Measurements from ENCODE around the gene SPG7.

Gene SPG7

DNA sequence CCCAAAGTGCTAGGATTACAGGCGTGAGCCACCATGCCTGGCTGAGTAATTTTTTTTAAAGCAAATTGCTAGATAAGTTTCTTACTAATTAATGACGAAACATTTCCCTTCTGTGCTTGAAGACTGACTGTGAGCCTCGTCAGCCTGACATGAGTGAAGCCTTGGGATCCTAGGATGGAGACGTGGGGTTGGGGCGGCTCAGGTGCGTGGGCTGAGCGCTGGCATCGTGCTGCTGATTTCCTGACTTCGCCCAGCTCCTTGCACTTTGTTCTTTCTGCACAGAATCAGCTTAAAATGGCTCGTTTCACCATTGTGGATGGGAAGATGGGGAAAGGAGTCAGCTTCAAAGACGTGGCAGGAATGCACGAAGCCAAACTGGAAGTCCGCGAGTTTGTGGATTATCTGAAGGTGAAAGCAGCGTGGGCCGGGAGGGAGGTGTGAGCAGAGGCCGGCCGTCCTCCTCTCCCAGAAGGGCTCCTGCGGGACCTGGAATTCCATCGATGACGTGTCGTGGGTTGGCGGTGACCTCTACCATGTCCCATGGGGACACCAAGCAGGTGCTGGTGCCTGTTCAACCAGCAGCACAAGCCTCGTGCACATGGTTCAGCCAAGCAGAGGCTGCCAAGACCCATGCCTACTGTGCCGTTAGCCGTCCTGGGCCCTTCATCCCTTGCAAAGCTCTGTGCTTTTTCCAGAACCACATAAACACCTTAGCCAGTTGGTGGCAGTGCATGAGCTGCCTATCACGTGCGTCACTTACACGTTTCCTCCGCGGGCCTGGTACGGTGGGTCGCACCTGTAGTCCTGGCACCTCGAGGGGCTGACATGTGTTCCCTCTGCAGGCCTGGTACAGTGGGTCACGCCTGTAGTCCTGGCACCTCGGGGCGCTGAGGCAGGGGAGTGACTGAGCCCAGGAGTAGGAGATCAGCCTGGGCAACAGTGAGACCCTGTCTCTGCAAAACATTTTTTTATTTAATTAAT, 22.5 kb downstream of the SPG7 start (continued):
- TF ChIP-seq ZNF580 (tag by site-specific recombination; IDR thresholded peaks at IDR 0.05): no peak

- CTCF ChIA-PET: interaction anchor here (2.0 kb wide), 1 partner anchor 24 kb away, joined by 6 read pairs; no protein-coding TSS in a partner anchor
- Histone ChIP-seq H3K27ac (ENCODE audit: extremely low read depth, low read depth, low read length) (no peak overlapping the region), H3K9me3 (ENCODE audit: control insufficient read depth, insufficient read depth, low read depth, low read length) (no peaks in the 10 kb centered on the region), H3K4me3 (ENCODE audit: low read depth, low read length) (no peak overlapping the region), H3K36me3 (ENCODE audit: control insufficient read depth in 2 of 2, insufficient read depth in 1 of 2, low read length in 2 of 2) (peaks cover 36 to 92% of the 10 kb centered on the region in 2 experiments), H3K4me1 (ENCODE audit: control insufficient read depth, insufficient read depth, low read length) (no peaks in the 10 kb centered on the region)
- POLR2A ChIA-PET: no interaction called here
- TF ChIP-seq RBAK (tag by site-specific recombination; IDR thresholded peaks at IDR 0.05) (no peak), ZNF214 (tag by site-specific recombination; IDR thresholded peaks at IDR 0.05; ENCODE audit: borderline replicate concordance) (no peak), ZNF148 (tag by site-specific recombination; IDR thresholded peaks at IDR 0.05; ENCODE audit: borderline replicate concordance) (no peak), ZBTB48 (tag by site-specific recombination; IDR thresholded peaks at IDR 0.05) (no peak), ZEB2 (tag by site-specific recombination; IDR thresholded peaks at IDR 0.05) (no peak), ZNF426 (tag by site-specific recombination; IDR thresholded peaks at IDR 0.05) (no peak), ZNF626 (tag by site-specific recombination; IDR thresholded peaks at IDR 0.05) (no peak), CTCF (tag by site-specific recombination; IDR thresholded peaks at IDR 0.05) (no peak), ZNF37A (tag by site-specific recombination; IDR thresholded peaks at IDR 0.05) (no peak), HOXD13 (CRISPR knock-in tag; IDR thresholded peaks at IDR 0.05; ENCODE audit: borderline replicate concordance) (no peak), ZNF274 (IDR thresholded peaks at IDR 0.05; ENCODE audit: low read length) (no peak), ZNF274 (tag by site-specific recombination; IDR thresholded peaks at IDR 0.05; ENCODE audit: borderline replicate concordance) (no peak), ZNF792 (tag by site-specific recombination; IDR thresholded peaks at IDR 0.05) (no peak), ZNF155 (tag by site-specific recombination; IDR thresholded peaks at IDR 0.05) (no peak), SCRT2 (tag by site-specific recombination; IDR thresholded peaks at IDR 0.05) (no peak), ZNF837 (tag by site-specific recombination; IDR thresholded peaks at IDR 0.05) (no peak)
- TF ChIP-seq, protein P1, sequence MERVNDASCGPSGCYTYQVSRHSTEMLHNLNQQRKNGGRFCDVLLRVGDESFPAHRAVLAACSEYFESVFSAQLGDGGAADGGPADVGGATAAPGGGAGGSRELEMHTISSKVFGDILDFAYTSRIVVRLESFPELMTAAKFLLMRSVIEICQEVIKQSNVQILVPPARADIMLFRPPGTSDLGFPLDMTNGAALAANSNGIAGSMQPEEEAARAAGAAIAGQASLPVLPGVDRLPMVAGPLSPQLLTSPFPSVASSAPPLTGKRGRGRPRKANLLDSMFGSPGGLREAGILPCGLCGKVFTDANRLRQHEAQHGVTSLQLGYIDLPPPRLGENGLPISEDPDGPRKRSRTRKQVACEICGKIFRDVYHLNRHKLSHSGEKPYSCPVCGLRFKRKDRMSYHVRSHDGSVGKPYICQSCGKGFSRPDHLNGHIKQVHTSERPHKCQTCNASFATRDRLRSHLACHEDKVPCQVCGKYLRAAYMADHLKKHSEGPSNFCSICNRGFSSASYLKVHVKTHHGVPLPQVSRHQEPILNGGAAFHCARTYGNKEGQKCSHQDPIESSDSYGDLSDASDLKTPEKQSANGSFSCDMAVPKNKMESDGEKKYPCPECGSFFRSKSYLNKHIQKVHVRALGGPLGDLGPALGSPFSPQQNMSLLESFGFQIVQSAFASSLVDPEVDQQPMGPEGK (tag by site-specific recombination; IDR thresholded peaks at IDR 0.05): no peak
- TF ChIP-seq, protein P2, sequence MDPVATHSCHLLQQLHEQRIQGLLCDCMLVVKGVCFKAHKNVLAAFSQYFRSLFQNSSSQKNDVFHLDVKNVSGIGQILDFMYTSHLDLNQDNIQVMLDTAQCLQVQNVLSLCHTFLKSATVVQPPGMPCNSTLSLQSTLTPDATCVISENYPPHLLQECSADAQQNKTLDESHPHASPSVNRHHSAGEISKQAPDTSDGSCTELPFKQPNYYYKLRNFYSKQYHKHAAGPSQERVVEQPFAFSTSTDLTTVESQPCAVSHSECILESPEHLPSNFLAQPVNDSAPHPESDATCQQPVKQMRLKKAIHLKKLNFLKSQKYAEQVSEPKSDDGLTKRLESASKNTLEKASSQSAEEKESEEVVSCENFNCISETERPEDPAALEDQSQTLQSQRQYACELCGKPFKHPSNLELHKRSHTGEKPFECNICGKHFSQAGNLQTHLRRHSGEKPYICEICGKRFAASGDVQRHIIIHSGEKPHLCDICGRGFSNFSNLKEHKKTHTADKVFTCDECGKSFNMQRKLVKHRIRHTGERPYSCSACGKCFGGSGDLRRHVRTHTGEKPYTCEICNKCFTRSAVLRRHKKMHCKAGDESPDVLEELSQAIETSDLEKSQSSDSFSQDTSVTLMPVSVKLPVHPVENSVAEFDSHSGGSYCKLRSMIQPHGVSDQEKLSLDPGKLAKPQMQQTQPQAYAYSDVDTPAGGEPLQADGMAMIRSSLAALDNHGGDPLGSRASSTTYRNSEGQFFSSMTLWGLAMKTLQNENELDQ (tag by site-specific recombination; IDR thresholded peaks at IDR 0.05; ENCODE audit: low read depth): no peak
Measured at GRCh38 chr16:89531821-89532526, 23.8 kb downstream of the SPG7 start.

Measured in HEK293 (cell line).